ENCODE data around the gene SLC1A4.
A peak's percentile ranks its signal among the peaks of the same experiment; 100 is the strongest.

- TF ChIP-seq CTCF (IDR thresholded peaks at IDR 0.05; ENCODE audit: insufficient read depth, low read length) (no peak), POLR2AphosphoS5 (IDR thresholded peaks at IDR 0.05; ENCODE audit: low read depth) (peak; percentile 59; the same call in 1 of the 2 replicates), GABPA (IDR thresholded peaks at IDR 0.05; ENCODE audit: low read depth) (no peak), REST (IDR thresholded peaks at IDR 0.05; ENCODE audit: insufficient replicate concordance, low read depth) (no peak)
These were observed 67.2 kb downstream of the SLC1A4 start, which contains the start of gene CEP68 for GRCh38 chr2:65056215-65057053.
